HG02798 (cell line): ENCODE results near the gene PPP1R18.
"Not testable (repeated sequence)": the region's sequence is repeated elsewhere in the genome, so short reads cannot be mapped to it uniquely, and the experiment has no call there.

Source experiments
- ATAC-seq: cut with Tn5 transposase; IDR thresholded peaks from one replicate; pipeline ENCODE4 v1.9.1; 2021; ENCODE audit warnings: mild to moderate bottlenecking; ENCODE audit not compliant: unreplicated experiment, poor library complexity

Gene PPP1R18

GRCh38 chr6:30719791-30720737, 33.6 kb upstream of the PPP1R18 start, which contains the start of gene TUBB:
TSS of gene TUBB (plus strand) at chr6:30720352. CDS start at chr6:30720507, 155 bp downstream.
- ATAC-seq, result peak; percentile 49

- no peak for ATAC-seq
Observed at GRCh38 chr6:30719356-30719755, 32.9 kb upstream of the PPP1R18 start.

DNA sequence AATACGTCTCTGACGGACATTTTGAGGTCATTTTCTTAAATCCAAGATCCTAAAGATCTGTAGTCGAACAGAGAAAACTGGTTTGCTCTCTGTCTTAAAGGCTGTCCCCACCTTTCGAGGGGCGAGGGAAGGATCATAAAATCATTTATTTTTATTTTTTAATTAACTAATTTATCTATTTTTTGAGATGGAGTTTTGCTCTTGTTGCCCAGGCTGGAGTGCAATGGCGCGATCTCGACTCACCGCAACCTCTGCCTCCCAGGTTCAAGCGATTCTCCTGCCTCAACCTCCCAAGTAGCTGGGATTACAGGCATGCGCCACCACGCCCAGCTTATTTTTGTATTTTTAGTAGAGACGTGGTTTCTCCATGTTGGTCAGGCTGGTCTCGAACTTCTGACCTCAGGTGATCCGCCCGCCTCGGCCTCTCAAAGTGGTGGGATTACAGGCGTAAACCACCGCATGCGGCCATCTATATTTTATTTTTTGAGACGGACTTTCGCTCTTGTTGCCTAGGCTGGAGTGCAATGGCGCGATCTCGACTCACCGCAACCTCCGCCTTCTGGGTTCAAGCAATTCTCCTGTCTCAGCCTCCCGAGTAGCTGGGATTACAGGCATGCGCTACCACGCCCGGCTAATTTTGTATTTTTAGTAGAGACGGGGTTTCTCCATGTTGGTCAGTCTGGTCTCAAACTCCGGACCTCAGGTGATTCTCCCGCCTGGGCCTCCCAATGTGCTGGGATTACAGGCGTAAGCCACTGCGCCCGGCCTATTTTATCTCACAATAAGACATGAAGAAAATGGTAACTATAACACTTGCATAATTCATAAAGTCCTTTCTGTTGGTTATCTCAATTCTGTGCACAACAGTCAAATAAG, 31.6 kb upstream of the PPP1R18 start:
- not testable (repeated sequence) for ATAC-seq

DNA sequence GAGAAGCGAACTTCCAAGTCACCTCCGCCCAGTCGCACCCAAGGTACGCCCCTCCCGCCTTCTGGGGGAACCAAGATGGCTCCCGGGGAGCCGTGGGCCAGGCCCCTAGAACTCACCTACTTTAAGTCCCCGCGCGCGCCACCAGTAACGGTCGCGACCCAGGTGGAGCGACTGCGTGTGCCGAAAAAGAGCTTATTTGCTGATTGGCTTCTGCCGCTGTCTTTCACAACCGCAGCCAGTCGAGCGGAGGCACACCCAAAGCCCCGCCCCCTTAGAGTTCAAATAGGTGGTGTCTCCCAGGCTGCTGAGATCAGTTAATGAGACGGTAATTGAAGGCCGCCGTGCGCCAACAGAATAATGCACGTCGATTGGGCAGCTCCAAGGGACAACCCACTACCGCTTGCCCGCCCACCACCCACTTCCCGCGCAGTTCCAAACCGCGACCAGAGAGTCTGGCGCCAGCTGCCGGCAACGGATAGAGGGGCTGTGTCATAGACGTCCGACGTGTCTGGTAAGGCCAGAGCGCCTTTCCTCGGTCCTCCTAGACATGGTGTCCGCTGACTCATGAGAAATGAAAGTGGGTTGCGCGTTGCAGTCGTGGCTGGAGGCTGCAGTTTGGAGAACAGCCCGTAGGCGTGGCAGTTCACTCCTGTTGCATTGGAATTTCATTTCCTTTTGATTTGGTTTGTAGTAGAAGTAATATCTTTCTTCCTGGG, 30.8 kb upstream of the PPP1R18 start, which contains the start of gene MDC1:
Gene MDC1 (minus strand): TSS at position 153 of the 716 bp plus-strand sequence. CDS start 2,106 bp downstream, outside the sequence.
- peak; percentile 73 for ATAC-seq

GRCh38 chr6:30716879-30717128, 30.4 kb upstream of the PPP1R18 start:
- no peak for ATAC-seq

- no peak for ATAC-seq
Observed at GRCh38 chr6:30714263-30714662, 27.8 kb upstream of the PPP1R18 start.

- no peak for ATAC-seq
Observed at GRCh38 chr6:30712441-30712945, 26.0 kb upstream of the PPP1R18 start.

DNA sequence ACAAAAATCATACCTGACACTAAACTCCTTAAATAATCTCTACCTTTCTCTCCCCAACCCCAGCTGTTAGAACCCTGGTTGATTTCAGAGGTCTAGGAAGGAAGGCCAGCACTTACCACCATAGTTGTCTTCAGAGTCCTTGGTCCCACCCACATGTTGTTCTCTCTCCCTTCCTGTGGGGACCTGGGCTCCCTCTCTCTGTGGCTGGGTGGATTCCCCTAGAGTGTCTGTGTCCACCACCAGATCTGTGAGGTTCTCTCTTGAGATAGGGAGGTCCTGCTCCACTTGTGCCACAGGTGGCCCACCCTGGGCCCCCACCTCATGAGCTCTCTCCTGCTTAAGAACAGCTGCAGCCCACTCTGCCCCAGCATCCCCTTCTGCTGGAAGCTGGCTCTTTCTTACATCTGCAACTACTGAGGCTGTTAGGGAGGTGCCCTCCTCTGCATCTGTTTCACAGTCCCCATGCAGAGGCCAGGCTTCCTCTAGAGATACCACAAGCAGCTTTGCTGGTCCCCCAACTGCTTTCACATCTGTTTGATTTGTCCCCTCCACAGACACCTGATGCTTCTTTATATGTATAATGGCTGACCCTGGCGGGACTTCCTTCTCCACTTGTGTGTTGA, 25.4 kb upstream of the PPP1R18 start:
- peak; percentile 52 for ATAC-seq

- ATAC-seq, result no peak
Observed at GRCh38 chr6:30709101-30709868, 22.8 kb upstream of the PPP1R18 start.

DNA sequence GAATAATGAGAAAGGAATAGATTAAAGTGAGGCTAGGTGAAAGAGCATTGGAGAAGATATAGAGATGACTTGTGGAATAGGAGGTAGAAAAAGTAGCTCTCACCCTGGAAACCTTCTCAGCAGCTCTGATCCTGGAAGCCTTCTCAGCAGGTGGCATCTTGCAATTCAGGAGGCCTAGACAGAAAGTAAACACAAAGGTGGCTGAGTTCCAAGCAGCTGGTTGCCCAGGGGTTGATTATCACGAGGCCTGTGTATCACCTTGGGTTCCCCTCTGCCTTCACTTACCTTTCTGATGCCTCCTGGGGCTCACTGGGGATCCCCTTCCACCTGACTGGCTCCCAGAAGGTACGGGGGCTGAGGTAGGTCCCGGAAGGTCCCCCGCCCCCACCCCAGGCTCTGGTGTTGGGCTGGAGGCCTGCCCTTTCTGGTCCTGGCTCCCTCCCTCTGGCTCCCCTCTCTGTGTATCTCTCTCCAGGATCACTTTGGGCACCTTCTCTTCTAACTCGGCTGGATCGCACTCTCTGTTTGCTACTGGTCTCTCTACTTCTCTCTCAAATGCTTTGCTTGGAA, 20.9 kb upstream of the PPP1R18 start:
- no peak for ATAC-seq

DNA sequence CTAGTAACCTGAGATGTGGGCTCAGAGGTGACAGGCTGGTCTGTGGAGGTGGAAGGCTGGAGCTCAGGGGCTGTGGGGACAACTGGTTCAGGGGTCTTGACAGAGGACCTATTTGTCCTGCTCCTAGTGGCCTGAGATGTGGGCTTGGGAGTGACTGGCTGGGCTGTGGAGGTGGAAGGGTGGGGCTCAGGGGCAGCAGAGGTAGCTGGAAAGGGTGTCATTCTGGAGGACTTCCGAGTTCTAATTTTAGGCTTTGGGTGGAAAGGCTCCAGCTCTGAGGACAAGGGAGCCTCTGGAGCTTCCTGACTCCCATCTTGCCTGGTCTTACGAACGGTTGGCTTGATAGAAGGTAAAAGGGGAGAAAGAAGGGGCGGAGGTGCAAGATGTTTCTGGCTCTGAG, 19.2 kb upstream of the PPP1R18 start:
- ATAC-seq, result no peak

DNA sequence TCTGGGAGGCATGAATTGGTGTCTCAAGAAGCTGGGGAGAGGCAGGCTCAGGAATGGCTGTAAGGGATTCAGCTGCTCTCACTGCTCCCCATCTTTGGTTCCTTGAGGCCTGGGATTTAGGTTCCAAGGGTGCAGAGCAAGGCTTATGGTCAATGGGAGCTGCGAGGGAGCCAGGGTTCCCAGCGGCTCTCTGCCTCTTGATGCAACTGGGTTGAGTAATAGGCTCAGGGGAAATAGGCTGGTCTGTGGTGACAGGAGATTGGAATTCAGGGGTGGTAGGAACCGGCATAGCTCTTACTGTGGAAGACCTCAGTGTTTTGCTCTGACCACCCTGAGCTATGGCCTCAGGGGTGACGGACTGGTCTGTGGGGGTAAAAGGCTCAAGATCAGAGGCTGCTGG, 17.4 kb upstream of the PPP1R18 start:
- no peak for ATAC-seq

- ATAC-seq, result no peak
Observed at GRCh38 chr6:30703011-30703410, 16.6 kb upstream of the PPP1R18 start.

GRCh38 chr6:30700340-30700739, 13.9 kb upstream of the PPP1R18 start:
- ATAC-seq, result no peak

GRCh38 chr6:30696432-30696831, 10.0 kb upstream of the PPP1R18 start:
- no peak for ATAC-seq

- no peak for ATAC-seq
Observed at GRCh38 chr6:30691208-30691847, 4.9 kb upstream of the PPP1R18 start.

DNA sequence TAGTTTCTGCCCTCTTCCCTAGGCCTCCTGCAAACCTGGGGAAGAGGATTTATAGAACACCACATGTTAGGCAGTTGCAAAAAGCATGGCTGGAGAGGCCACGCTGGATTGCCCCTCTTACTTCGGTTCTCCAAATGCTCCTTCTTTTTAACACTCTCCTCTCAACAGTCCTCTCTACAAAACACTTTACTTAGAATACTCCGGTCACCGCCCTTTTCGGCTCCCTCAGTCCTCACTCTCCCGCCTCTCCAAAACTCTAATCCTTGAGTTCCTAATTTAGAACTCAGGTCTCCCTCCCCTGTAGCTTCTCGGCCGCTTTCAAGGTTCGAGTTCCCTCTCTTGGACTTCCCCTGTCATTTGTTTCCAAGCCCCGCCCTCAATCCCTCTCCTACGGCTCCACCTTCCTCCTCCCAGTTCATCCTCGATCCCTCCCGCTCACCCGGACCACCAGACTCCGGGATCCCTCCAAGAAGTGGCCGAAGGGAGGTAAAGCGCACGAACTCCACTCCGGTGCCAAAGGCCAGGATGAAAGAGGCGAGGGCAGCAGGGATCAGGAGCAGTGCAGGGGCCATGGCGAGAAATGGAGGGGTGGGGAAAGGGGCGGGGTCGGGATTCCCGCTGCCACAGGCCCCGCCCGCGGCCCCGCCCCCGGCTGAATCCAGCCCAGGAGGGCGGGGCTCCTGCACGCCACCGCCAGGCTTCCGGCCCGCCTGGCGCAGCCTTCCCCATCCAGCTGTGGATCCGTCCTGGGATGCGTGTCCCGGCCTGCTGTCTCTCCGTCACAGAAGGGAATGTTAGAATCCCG, 4.2 kb upstream of the PPP1R18 start, which contains the start of gene NRM:
Gene NRM (minus strand): TSS at position 582 of the 805 bp plus-strand sequence. CDS start 10 bp downstream, at position 572.
- peak; percentile 40 for ATAC-seq
